ENCODE measurements around the gene SLC26A1.

- TF ChIP-seq ELF4 (CRISPR knock-in tag; IDR thresholded peaks at IDR 0.05; ENCODE audit: borderline replicate concordance) (no peak), ZNF660 (CRISPR knock-in tag; IDR thresholded peaks at IDR 0.05; ENCODE audit: borderline replicate concordance, low read depth) (no peak), MYC (CRISPR knock-in tag; IDR thresholded peaks at IDR 0.05; ENCODE audit: borderline replicate concordance) (no peak), ZNF639 (CRISPR knock-in tag; conservative IDR thresholded peaks at IDR 0.05) (no peak), EP300 (IDR thresholded peaks at IDR 0.05; ENCODE audit: low read depth in 2 of 2, low read length in 2 of 2) (no peak), EP300 (CRISPR knock-in tag; IDR thresholded peaks at IDR 0.05; ENCODE audit: borderline replicate concordance) (no peak)
Measured at GRCh38 chr4:956531-957230, 36.5 kb downstream of the SLC26A1 start.

Data from HepG2 (cell line).